ENCODE data around the gene RNF5. TPM values are rescaled to one million over a fixed set of nuclear protein-coding genes. Genes with fewer than 3 reads are reported as not detected.

RNF5 gene
- total and polyA plus RNA-seq, 10 donors: 36.0 to 77.8 (median 56.1) TPM

Small RNA genes within 50 kb of the gene (microRNA-seq; reads per million reads assigned to microRNA genes)
- 1.4 to 2.5 (median 1.8) reads per million in 3 donors for gene MIR6721
- 0 to 0.36 (median 0.35) reads per million in 3 donors for gene MIR6833

Small RNA genes within 50 kb of the gene (small RNA-seq; reads per million reads assigned to genes)
- gene AL662884.1 (0 reads per million in 4 donors), gene MIR6833 (0 reads per million in 4 donors)

Other genes with a start within 250 kb of the RNF5 start
- gene CFB, start 232.3 kb upstream of the RNF5 start, total RNA-seq: 10 to 100 TPM in 6 of 7 donors, 1 to 10 TPM in 1; 5.4 to 35.8 (median 20.1) TPM
- 10 to 100 TPM; 24.1 to 31.2 (median 24.3) TPM for gene CFB, start 232.3 kb upstream of the RNF5 start, polyA plus RNA-seq
- 10 to 100 TPM; 37.4 to 50.7 (median 44.8) TPM for gene NELFE, start 219.4 kb upstream of the RNF5 start, total RNA-seq
- gene NELFE, start 219.4 kb upstream of the RNF5 start, polyA plus RNA-seq: 10 to 100 TPM; 35.0 to 47.1 (median 45.3) TPM
- gene SKIC2, start 219.2 kb upstream of the RNF5 start, total RNA-seq: 100 to 1,000 TPM in 1 of 7 donors, 10 to 100 TPM in 6; 52.1 to 102 (median 75.7) TPM
- gene SKIC2, start 219.2 kb upstream of the RNF5 start, polyA plus RNA-seq: 100 to 1,000 TPM in 2 of 3 donors, 10 to 100 TPM in 1; 61.8 to 107 (median 102) TPM
- gene DXO, start 206.3 kb upstream of the RNF5 start, total RNA-seq: 10 to 100 TPM; 21.0 to 34.3 (median 26.2) TPM
- gene DXO, start 206.3 kb upstream of the RNF5 start, polyA plus RNA-seq: 10 to 100 TPM; 19.1 to 28.1 (median 26.3) TPM
- gene C4A, start 196.3 kb upstream of the RNF5 start, total RNA-seq: 100 to 1,000 TPM; 101 to 332 (median 166) TPM
- 10 to 100 TPM; 50.1 to 58.3 (median 53.5) TPM for gene C4A, start 196.3 kb upstream of the RNF5 start, polyA plus RNA-seq
- gene C4B, start 163.6 kb upstream of the RNF5 start, total RNA-seq: 100 to 1,000 TPM in 5 of 7 donors, 10 to 100 TPM in 2; 88.6 to 308 (median 165) TPM
- 10 to 100 TPM; 57.8 to 66.9 (median 63.1) TPM for gene C4B, start 163.6 kb upstream of the RNF5 start, polyA plus RNA-seq
- 10 to 100 TPM in 2 of 7 donors, 1 to 10 TPM in 5; 4.9 to 14.3 (median 7.1) TPM for gene CYP21A2, start 140.0 kb upstream of the RNF5 start, total RNA-seq
- gene CYP21A2, start 140.0 kb upstream of the RNF5 start, polyA plus RNA-seq: 1 to 10 TPM in 2 of 3 donors, under 1 TPM in 1; 0.97 to 2.4 (median 2.2) TPM
- 100 to 1,000 TPM in 2 of 7 donors, 10 to 100 TPM in 5; 37.6 to 117 (median 72.7) TPM for gene TNXB, start 69.1 kb upstream of the RNF5 start, total RNA-seq
- 10 to 100 TPM; 13.7 to 39.3 (median 32.5) TPM for gene TNXB, start 69.1 kb upstream of the RNF5 start, polyA plus RNA-seq
- 100 to 1,000 TPM in 4 of 7 donors, 10 to 100 TPM in 3; 79.1 to 126 (median 101) TPM for gene ATF6B, start 50.2 kb upstream of the RNF5 start, total RNA-seq
- gene ATF6B, start 50.2 kb upstream of the RNF5 start, polyA plus RNA-seq: 10 to 100 TPM; 45.3 to 72.7 (median 46.2) TPM
- 1 to 10 TPM; 2.9 to 5.8 (median 4.3) TPM for gene FKBPL, start 48.1 kb upstream of the RNF5 start, total RNA-seq
- gene FKBPL, start 48.1 kb upstream of the RNF5 start, polyA plus RNA-seq: 1 to 10 TPM; 4.7 to 6.1 (median 6.0) TPM
- gene PRRT1, start 26.5 kb upstream of the RNF5 start, total RNA-seq: 1 to 10 TPM in 2 of 7 donors, under 1 TPM in 5; 0.28 to 1.7 (median 0.85) TPM
- 1 to 10 TPM; 1.1 to 2.3 (median 1.9) TPM for gene PRRT1, start 26.5 kb upstream of the RNF5 start, polyA plus RNA-seq
- gene PPT2, start 24.3 kb upstream of the RNF5 start, total RNA-seq: 10 to 100 TPM; 12.7 to 26.7 (median 19.2) TPM
- 1 to 10 TPM; 2.3 to 7.6 (median 3.7) TPM for gene PPT2, start 24.3 kb upstream of the RNF5 start, polyA plus RNA-seq
- 10 to 100 TPM in 3 of 7 donors, 1 to 10 TPM in 4; 4.4 to 17.4 (median 9.9) TPM for gene EGFL8, start 13.8 kb upstream of the RNF5 start, total RNA-seq
- 10 to 100 TPM in 2 of 3 donors, 1 to 10 TPM in 1; 6.8 to 32.8 (median 30.5) TPM for gene EGFL8, start 13.8 kb upstream of the RNF5 start, polyA plus RNA-seq
- gene AGPAT1, start 2.3 kb upstream of the RNF5 start, total RNA-seq: 10 to 100 TPM; 27.9 to 39.7 (median 35.6) TPM
- gene AGPAT1, start 2.3 kb upstream of the RNF5 start, polyA plus RNA-seq: 10 to 100 TPM; 13.6 to 23.3 (median 18.4) TPM
- 10 to 100 TPM in 6 of 7 donors, 1 to 10 TPM in 1; 7.4 to 32.9 (median 21.3) TPM for gene AGER, start 5.8 kb downstream of the RNF5 start, total RNA-seq
- gene AGER, start 5.8 kb downstream of the RNF5 start, polyA plus RNA-seq: 10 to 100 TPM; 24.1 to 50.9 (median 38.0) TPM
- gene PBX2, start 11.8 kb downstream of the RNF5 start, total RNA-seq: 100 to 1,000 TPM in 4 of 7 donors, 10 to 100 TPM in 3; 77.6 to 160 (median 130) TPM
- gene PBX2, start 11.8 kb downstream of the RNF5 start, polyA plus RNA-seq: 10 to 100 TPM; 29.6 to 85.2 (median 41.2) TPM
- 100 to 1,000 TPM; 140 to 215 (median 187) TPM for gene GPSM3, start 14.2 kb downstream of the RNF5 start, total RNA-seq
- 100 to 1,000 TPM; 202 to 263 (median 233) TPM for gene GPSM3, start 14.2 kb downstream of the RNF5 start, polyA plus RNA-seq
- 10 to 100 TPM; 13.5 to 23.6 (median 18.1) TPM for gene NOTCH4, start 45.7 kb downstream of the RNF5 start, total RNA-seq
- 10 to 100 TPM; 20.3 to 38.0 (median 26.4) TPM for gene NOTCH4, start 45.7 kb downstream of the RNF5 start, polyA plus RNA-seq
- gene TSBP1, start 193.5 kb downstream of the RNF5 start, total RNA-seq: not detected
- not detected for gene TSBP1, start 193.5 kb downstream of the RNF5 start, polyA plus RNA-seq
- gene BTNL2, start 228.8 kb downstream of the RNF5 start, total RNA-seq: not detected
- not detected for gene BTNL2, start 228.8 kb downstream of the RNF5 start, polyA plus RNA-seq